ENCODE results near the gene CRELD2.
A peak's percentile ranks its signal among the peaks of the same experiment; 100 is the strongest.

CRELD2 gene

GRCh38 chr22:49968831-49969661 lies 50.6 kb downstream of the CRELD2 start:
- DNase-seq (ENCODE audit: low spot score): no peak

- DNase-seq (ENCODE audit: low spot score): no peak
Measured at GRCh38 chr22:49969751-49970527, 51.5 kb downstream of the CRELD2 start.

- DNase-seq (ENCODE audit: low spot score): peak; percentile 98
Measured at GRCh38 chr22:49970528-49971231, 52.2 kb downstream of the CRELD2 start.

- peak; percentile 41 for DNase-seq (ENCODE audit: low spot score)
Measured at GRCh38 chr22:49971232-49972162, 53.1 kb downstream of the CRELD2 start.

- DNase-seq (ENCODE audit: low spot score): no peak
Measured at GRCh38 chr22:49972163-49973017, 54.0 kb downstream of the CRELD2 start.

GRCh38 chr22:49973018-49973961 lies 54.9 kb downstream of the CRELD2 start:
- DNase-seq (ENCODE audit: low spot score): no peak

GRCh38 chr22:49975543-49976389 lies 57.3 kb downstream of the CRELD2 start:
- no peak for DNase-seq (ENCODE audit: low spot score)

GRCh38 chr22:49976439-49977175 lies 58.2 kb downstream of the CRELD2 start:
- no peak for DNase-seq (ENCODE audit: low spot score)
